CD14-positive monocyte (primary cell): ENCODE measurements around the gene GCSAM. TPM values are rescaled to one million over a fixed set of nuclear protein-coding genes. Genes with fewer than 3 reads are reported as not detected.

Experiments
- polyA plus RNA-seq, 3 donors: library from polyadenylated mRNA; depleted of rRNA in 1 of 3; unstranded in 2 of 3; stranded (reverse) in 1 of 3; fragments of 300-500 nt in 2 of 3; fragments of >200 nt in 1 of 3; fragmentation: Illumina TruSeq in 2 of 3; gene quantifications; 1 replicate in 2 of 3; 2 replicates in 1 of 3; pipeline ENCODE4 v1.2.3, GENCODE V29; 2012 to 2021
- small RNA-seq: library from RNA; depleted of rRNA; stranded (forward); fragments of <200 nt; gene quantifications from one replicate; pipeline ENCODE3, GENCODE V24; 2012; ENCODE audit warnings: low read depth; ENCODE audit not compliant: insufficient read length

The GCSAM gene
- polyA plus RNA-seq, 3 donors: 0.10 to 0.16 TPM; not detected in 1

Small RNA genes lying within 50 kb of the gene (small RNA-seq; reads per million reads assigned to genes)
- gene MIR567: not detected

Other genes starting within 250 kb of the GCSAM start
- gene ABHD10, start 154.2 kb downstream of the GCSAM start, polyA plus RNA-seq: 10 to 100 TPM; 15.2 to 22.3 (median 17.0) TPM
- not detected for gene TAGLN3, start 134.3 kb downstream of the GCSAM start, polyA plus RNA-seq
- not detected for gene TMPRSS7, start 98.5 kb downstream of the GCSAM start, polyA plus RNA-seq
- not detected for gene C3orf52, start 46.9 kb downstream of the GCSAM start, polyA plus RNA-seq
- gene SLC9C1, start 161.0 kb upstream of the GCSAM start, polyA plus RNA-seq: not detected
- under 1 TPM in 2 of 3 donors, not detected in 1; 0.12 to 0.13 TPM for gene CD200, start 199.9 kb upstream of the GCSAM start, polyA plus RNA-seq